Liver (tissue), 3 donors: ENCODE measurements around the gene SEMA6B.
"Not testable (repeated sequence)": the region's sequence is repeated elsewhere in the genome, so short reads cannot be mapped to it uniquely, and the experiment has no call there.

Source experiments
- CTCF ChIP-seq: fragments of 150-350 bp; IDR thresholded peaks from 2 replicates; pipeline ENCODE4 v1.5.1; 2017; ENCODE audit warnings: improper control_type of control experiment, low read depth, low read length; ENCODE audit not compliant: missing input control
- RAD21 ChIP-seq, 2 donors: IDR thresholded peaks; 2 replicates each; pipeline ENCODE4 v1.6.1; 2016; ENCODE audit warnings: antibody characterized with exemption in 2 of 2, mild to moderate bottlenecking in 2 of 2
- donor health status: healthy.
- donor health status: healthy.

- not testable (repeated sequence) for TF ChIP-seq CTCF; RAD21 (IDR thresholded peaks at IDR 0.05)
Measured at GRCh38 chr19:4595158-4595557, 35.7 kb upstream of the SEMA6B start.
